Measurements from ENCODE around the gene GOLGA5.
"Not testable (repeated sequence)": the region's sequence is repeated elsewhere in the genome, so short reads cannot be mapped to it uniquely, and the experiment has no call there.

Gene GOLGA5

GRCh38 chr14:92841930-92842329 is 47.8 kb downstream of the GOLGA5 start:
- DNase-seq: no peak

- DNase-seq: no peak
Observed at GRCh38 chr14:92844204-92844603, 50.1 kb downstream of the GOLGA5 start.

- DNase-seq: no peak
Observed at GRCh38 chr14:92846162-92846897, 52.2 kb downstream of the GOLGA5 start.

- no peak for DNase-seq
Observed at GRCh38 chr14:92847278-92847677, 53.2 kb downstream of the GOLGA5 start.

GRCh38 chr14:92847749-92848148 is 53.6 kb downstream of the GOLGA5 start:
- DNase-seq: no peak

- DNase-seq: no peak
Observed at GRCh38 chr14:92848887-92849286, 54.8 kb downstream of the GOLGA5 start.

- DNase-seq: no peak
Observed at GRCh38 chr14:92850492-92850891, 56.4 kb downstream of the GOLGA5 start.

- not testable (repeated sequence) for DNase-seq
Observed at GRCh38 chr14:92853136-92853535, 59.0 kb downstream of the GOLGA5 start.

GRCh38 chr14:92860049-92860840 is 66.1 kb downstream of the GOLGA5 start:
- DNase-seq: no peak

- no peak for DNase-seq
Observed at GRCh38 chr14:92861856-92862745, 68.0 kb downstream of the GOLGA5 start.

GRCh38 chr14:92863286-92864080 is 69.4 kb downstream of the GOLGA5 start:
- no peak for DNase-seq

GRCh38 chr14:92865674-92866073 is 71.6 kb downstream of the GOLGA5 start:
- no peak for DNase-seq

GRCh38 chr14:92866181-92866752 is 72.2 kb downstream of the GOLGA5 start:
- DNase-seq: no peak

GRCh38 chr14:92866901-92867865 is 73.1 kb downstream of the GOLGA5 start:
- DNase-seq: no peak

GRCh38 chr14:92874962-92875661 is 81.0 kb downstream of the GOLGA5 start:
- DNase-seq: no peak

- no peak for DNase-seq
Observed at GRCh38 chr14:92877757-92878431, 83.8 kb downstream of the GOLGA5 start.

- no peak for DNase-seq
Observed at GRCh38 chr14:92880351-92880750, 86.2 kb downstream of the GOLGA5 start.

- DNase-seq: no peak
Observed at GRCh38 chr14:92880851-92881250, 86.7 kb downstream of the GOLGA5 start.

GRCh38 chr14:92883066-92883465 is 89.0 kb downstream of the GOLGA5 start:
- DNase-seq: no peak

- no peak for DNase-seq
Observed at GRCh38 chr14:92884410-92884809, 90.3 kb downstream of the GOLGA5 start.

All from NCI-H1048 (cell line).